HUES48 (cell line): ENCODE data around the gene CFAP206.
A peak's percentile ranks its signal among the peaks of the same experiment; 100 is the strongest.

Experiments
- H3K27ac ChIP-seq: one replicate; pipeline ENCODE4 v1.7.0; 2013; ENCODE audit warnings: low read depth, low read length, inconsistent platforms
- H3K27me3 ChIP-seq: 2 replicates; pipeline ENCODE4 v1.6.1; 2013; ENCODE audit warnings: mild to moderate bottlenecking, low read length; ENCODE audit not compliant: control insufficient read depth, insufficient read depth
- H3K36me3 ChIP-seq: 2 replicates; pipeline ENCODE4 v1.6.1; 2013; ENCODE audit warnings: low read length; ENCODE audit not compliant: control insufficient read depth, insufficient read depth
- H3K4me1 ChIP-seq: 2 replicates; pipeline ENCODE4 v1.6.1; 2013; ENCODE audit warnings: mild to moderate bottlenecking, low read length; ENCODE audit not compliant: control insufficient read depth, insufficient read depth
- H3K4me3 ChIP-seq: 2 replicates; pipeline ENCODE4 v1.5.1; 2013; ENCODE audit warnings: mild to moderate bottlenecking, low read depth, low read length
- H3K9ac ChIP-seq: 2 replicates; pipeline ENCODE4 v1.6.1; 2013; ENCODE audit warnings: mild to moderate bottlenecking, low read depth, low read length, moderate library complexity
- H3K9me3 ChIP-seq: 2 replicates; pipeline ENCODE4 v1.6.1; 2013; ENCODE audit warnings: low read length; ENCODE audit not compliant: control insufficient read depth, insufficient read depth

Gene CFAP206, protein sequence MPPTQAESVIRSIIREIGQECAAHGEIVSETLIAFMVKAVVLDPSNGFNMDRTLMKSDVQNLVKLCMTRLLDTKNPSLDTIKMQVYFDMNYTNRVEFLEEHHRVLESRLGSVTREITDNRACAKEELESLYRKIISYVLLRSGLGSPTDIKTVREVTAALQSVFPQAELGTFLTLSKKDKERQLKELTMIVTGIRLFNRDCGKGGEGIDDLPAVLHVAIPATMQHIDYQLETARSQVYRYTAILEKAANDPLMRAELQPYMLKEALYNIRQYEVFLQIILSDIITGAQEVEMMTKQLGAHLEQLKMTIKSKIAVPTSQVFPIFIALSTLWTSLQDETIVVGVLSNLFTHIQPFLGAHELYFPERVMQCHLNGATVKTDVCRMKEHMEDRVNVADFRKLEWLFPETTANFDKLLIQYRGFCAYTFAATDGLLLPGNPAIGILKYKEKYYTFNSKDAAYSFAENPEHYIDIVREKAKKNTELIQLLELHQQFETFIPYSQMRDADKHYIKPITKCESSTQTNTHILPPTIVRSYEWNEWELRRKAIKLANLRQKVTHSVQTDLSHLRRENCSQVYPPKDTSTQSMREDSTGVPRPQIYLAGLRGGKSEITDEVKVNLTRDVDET

GRCh38 chr6:87407901-87408720 is at the start of gene CFAP206:
Gene CFAP206, plus strand, starts transcription at chr6:87407972. Its CDS starts 1,868 bp downstream, at chr6:87409840.
- 0 out of 2 replicates have a peak, but pooled peaks cover 3% of the 10 kb centered on the region for H3K4me1 ChIP-seq
- H3K27ac ChIP-seq = peak within 1 kb of the TSS; percentile 67
- no peaks in the 10 kb centered on the region for H3K36me3 ChIP-seq
- no peaks in the 10 kb centered on the region for H3K9me3 ChIP-seq
- no peaks in the 10 kb centered on the region for H3K27me3 ChIP-seq
- peak within 1 kb of the TSS; percentile 95 for H3K4me3 ChIP-seq
- H3K9ac ChIP-seq = peak within 1 kb of the TSS; percentile 52; the same call in 1 of the 2 replicates

- Histone ChIP-seq H3K36me3 (no peaks in the 10 kb centered on the region), H3K27me3 (no peaks in the 10 kb centered on the region), H3K9me3 (peaks cover 17% of the 10 kb centered on the region), H3K4me3 (no peak overlapping the region), H3K4me1 (no peaks in the 10 kb centered on the region), H3K27ac (no peak overlapping the region), H3K9ac (no peak overlapping the region)
Measured at GRCh38 chr6:87364602-87365252, 43.0 kb upstream of the CFAP206 start.

DNA sequence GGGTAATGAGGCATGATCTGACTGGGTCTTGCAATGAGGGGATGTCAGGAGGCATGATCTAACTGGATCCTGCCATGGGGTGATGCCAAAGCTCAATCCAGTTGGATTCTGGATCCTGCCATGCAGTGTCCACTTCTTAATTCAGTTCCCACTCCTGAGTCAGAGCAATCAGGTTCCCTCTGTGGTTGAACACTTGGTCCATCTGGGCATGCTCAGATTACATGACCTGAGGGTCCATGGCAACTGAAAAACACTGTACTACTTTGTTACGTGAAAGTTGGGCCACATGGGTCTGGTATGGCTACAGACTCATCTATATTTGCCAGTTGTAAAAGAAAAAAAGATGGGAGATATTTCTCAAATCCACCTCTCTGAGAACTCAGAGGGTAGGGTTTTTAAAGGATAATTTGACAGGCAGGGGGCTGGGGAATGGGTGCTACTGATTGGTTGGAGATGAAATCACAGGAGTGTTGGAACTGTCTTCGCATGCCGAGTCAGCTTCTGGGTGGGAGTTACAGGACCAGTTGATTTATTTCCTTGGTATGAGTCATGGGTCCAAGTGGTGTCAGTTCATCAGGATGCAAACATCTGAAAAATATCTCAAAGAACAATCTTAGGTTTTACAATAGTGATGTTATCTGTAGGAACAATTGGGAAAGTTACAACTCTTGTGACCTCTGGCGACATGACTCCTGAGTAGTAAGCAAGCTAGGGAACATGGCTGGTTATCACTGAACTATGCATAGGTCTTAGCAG is 41.5 kb upstream of the CFAP206 start:
- Histone ChIP-seq H3K9ac (no peak overlapping the region), H3K4me1 (no peaks in the 10 kb centered on the region), H3K4me3 (no peak overlapping the region), H3K27me3 (no peaks in the 10 kb centered on the region), H3K36me3 (no peaks in the 10 kb centered on the region), H3K9me3 (peaks cover 17% of the 10 kb centered on the region), H3K27ac (no peak overlapping the region)

GRCh38 chr6:87366899-87367298 is 40.9 kb upstream of the CFAP206 start:
- H3K9ac ChIP-seq = no peak overlapping the region
- H3K36me3 ChIP-seq = no peaks in the 10 kb centered on the region
- peaks cover 17% of the 10 kb centered on the region for H3K9me3 ChIP-seq
- H3K27me3 ChIP-seq = no peaks in the 10 kb centered on the region
- no peak overlapping the region for H3K4me3 ChIP-seq
- H3K27ac ChIP-seq = no peak overlapping the region
- no peaks in the 10 kb centered on the region for H3K4me1 ChIP-seq

DNA sequence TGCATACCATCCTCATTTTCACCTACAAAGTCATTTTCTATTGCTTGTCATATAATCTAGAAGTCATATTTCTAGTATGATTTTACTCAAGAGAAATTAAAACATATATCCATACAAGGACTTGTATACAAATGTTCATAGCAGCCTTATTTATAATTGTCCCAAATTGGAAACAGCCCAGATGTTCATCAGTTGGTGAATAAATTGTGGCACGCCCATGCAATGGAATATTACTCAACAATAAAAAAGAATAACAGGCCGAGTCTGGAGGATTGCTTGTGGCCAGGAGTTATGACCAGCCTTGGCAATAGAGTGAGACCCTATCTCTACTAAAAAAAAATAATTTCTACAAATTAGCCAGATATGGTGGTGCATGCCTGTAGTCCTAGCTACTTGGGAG is 34.4 kb upstream of the CFAP206 start:
- Histone ChIP-seq H3K27ac (no peak overlapping the region), H3K9me3 (peaks cover 3% of the 10 kb centered on the region), H3K4me1 (no peaks in the 10 kb centered on the region), H3K4me3 (no peak overlapping the region), H3K36me3 (no peaks in the 10 kb centered on the region), H3K27me3 (no peaks in the 10 kb centered on the region), H3K9ac (no peak overlapping the region)

- Histone ChIP-seq H3K27me3 (no peaks in the 10 kb centered on the region), H3K9ac (no peak overlapping the region), H3K4me3 (no peak overlapping the region), H3K4me1 (no peaks in the 10 kb centered on the region), H3K9me3 (no peaks in the 10 kb centered on the region; the same call in 1 of the 2 replicates), H3K27ac (no peak overlapping the region), H3K36me3 (no peaks in the 10 kb centered on the region)
Measured at GRCh38 chr6:87375315-87375714, 32.5 kb upstream of the CFAP206 start.

DNA sequence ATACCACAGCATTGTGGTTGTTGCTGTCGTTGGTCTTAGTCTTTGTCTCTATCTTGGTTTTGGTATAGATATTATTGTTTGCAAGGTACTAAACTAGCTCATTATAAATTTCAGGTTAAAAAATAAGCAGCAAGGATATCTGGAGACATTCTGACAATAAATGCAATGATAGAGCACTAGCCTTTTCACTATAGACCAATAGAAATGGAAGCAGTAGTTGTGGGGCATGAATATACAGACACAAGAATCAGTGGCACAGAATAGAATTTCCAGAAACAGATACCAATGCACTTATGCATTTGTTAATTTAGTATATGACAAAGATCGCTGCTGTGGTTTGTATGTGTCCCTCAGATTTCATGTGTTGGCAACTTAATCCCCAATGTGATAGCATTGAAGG is 31.1 kb upstream of the CFAP206 start:
- Histone ChIP-seq H3K4me1 (no peaks in the 10 kb centered on the region), H3K9ac (no peak overlapping the region), H3K9me3 (no peaks in the 10 kb centered on the region; the same call in 1 of the 2 replicates), H3K27ac (no peak overlapping the region), H3K4me3 (no peak overlapping the region), H3K27me3 (no peaks in the 10 kb centered on the region), H3K36me3 (no peaks in the 10 kb centered on the region)

- Histone ChIP-seq H3K27me3 (no peaks in the 10 kb centered on the region), H3K4me1 (no peaks in the 10 kb centered on the region), H3K36me3 (no peaks in the 10 kb centered on the region), H3K9ac (no peak overlapping the region), H3K9me3 (no peaks in the 10 kb centered on the region), H3K27ac (no peak overlapping the region), H3K4me3 (no peak overlapping the region)
Measured at GRCh38 chr6:87378947-87379346, 28.8 kb upstream of the CFAP206 start.

- H3K36me3 ChIP-seq = no peaks in the 10 kb centered on the region
- no peaks in the 10 kb centered on the region for H3K27me3 ChIP-seq
- no peak overlapping the region for H3K4me3 ChIP-seq
- no peak overlapping the region for H3K27ac ChIP-seq
- H3K9me3 ChIP-seq = no peaks in the 10 kb centered on the region
- no peaks in the 10 kb centered on the region for H3K4me1 ChIP-seq
- no peak overlapping the region for H3K9ac ChIP-seq
Measured at GRCh38 chr6:87382861-87383260, 24.9 kb upstream of the CFAP206 start.

- H3K27me3 ChIP-seq = no peaks in the 10 kb centered on the region
- H3K36me3 ChIP-seq = no peaks in the 10 kb centered on the region
- no peaks in the 10 kb centered on the region for H3K4me1 ChIP-seq
- no peak overlapping the region for H3K9ac ChIP-seq
- no peak overlapping the region for H3K27ac ChIP-seq
- no peak overlapping the region for H3K4me3 ChIP-seq
- no peaks in the 10 kb centered on the region for H3K9me3 ChIP-seq
Measured at GRCh38 chr6:87384038-87384437, 23.7 kb upstream of the CFAP206 start.
